BJ (cell line): ENCODE data around the gene DPYSL5. TPM values are rescaled to one million over a fixed set of nuclear protein-coding genes. Genes with fewer than 3 reads are reported as not detected.

Experiments used
- CTCF ChIA-PET: fragments of 350-600 bp; formaldehyde crosslinking; extraction: SDS; loops from one replicate; lab custom pipeline; 2021; ENCODE audit warnings: antibody characterized with exemption, inconsistent platforms; lab: Yijun Ruan, JAX
- POLR2A ChIA-PET: fragments of 300-600 bp; sonication (Branson Sonifier 250); formaldehyde crosslinking; extraction: SDS; loops from one replicate; lab custom pipeline; 2021; ENCODE audit warnings: antibody characterized with exemption; lab: Charles Lee
- DNase-seq: peaks from one replicate; pipeline ENCODE4 v3.0.0-alpha.2; 2011; ENCODE audit warnings: low read depth
- H3K27me3 ChIP-seq: 2 replicates; pipeline ENCODE4 v1.6.0; 2011; ENCODE audit warnings: low read length; ENCODE audit not compliant: control insufficient read depth, insufficient read depth
- H3K36me3 ChIP-seq: 2 replicates; pipeline ENCODE4 v1.5.1; 2011; ENCODE audit warnings: low read length; ENCODE audit not compliant: control insufficient read depth, insufficient read depth
- H3K4me3 ChIP-seq: 2 replicates; pipeline ENCODE4 v1.5.1; 2011; ENCODE audit warnings: low read depth, mild to moderate bottlenecking, control low read depth, low read length
- CTCF ChIP-seq: IDR thresholded peaks from 2 replicates; pipeline ENCODE4 v1.5.1; 2011; ENCODE audit warnings: low read depth, mild to moderate bottlenecking, control low read depth, inconsistent platforms, low read length, moderate library complexity; ENCODE audit not compliant: insufficient read depth
- polyA plus RNA-seq: library from polyadenylated mRNA; depleted of rRNA; stranded (reverse); fragments of >200 nt; gene quantifications from 2 replicates; pipeline ENCODE4 v1.2.3, GENCODE V29; 2011

Gene DPYSL5
- polyA plus RNA-seq, 1 experiment: not detected

DNA sequence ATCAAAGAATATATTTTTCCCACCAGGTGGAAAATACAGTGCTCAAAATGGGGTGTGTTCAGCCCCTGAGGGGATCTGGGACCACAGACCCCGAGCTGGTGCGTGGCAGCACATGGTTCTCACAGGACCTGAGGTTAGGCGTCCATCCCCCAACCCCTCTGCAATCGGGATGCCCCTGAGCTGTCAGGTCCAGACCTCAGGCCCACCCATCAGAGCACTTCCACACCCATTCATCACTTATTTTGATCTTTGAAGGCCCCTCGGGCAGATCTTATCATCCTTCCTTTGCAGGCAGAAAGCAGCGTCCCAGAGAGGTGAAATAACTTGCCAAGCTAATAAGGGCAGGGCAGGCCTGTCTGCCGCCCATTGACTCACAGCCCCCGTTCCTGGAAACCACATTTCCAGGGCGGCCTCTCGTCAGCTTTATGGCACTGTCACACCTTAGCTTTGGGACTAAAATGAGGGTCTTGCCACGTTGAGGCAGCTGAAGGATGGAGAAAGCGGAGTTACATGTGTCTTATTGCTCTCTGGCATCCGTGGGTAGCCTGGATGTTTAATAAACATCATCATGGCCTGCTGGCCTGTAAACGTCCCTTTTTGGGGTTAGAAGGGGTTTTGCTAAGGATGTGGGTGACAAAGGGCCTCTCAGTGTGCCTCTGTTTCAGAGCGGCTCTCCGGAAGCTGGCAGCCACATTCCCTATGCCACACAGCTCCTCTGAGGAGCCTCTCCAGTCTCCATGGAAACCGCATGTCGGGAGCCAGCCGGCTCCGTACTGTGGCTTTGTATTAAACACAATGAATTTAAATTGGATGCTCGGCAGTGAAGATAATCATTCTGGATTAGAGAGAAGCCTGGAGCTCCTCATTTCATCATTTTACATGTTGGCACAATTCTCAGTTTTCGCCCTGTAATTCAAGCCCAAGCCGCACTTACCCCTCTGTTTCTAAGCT, 64.3 kb downstream of the DPYSL5 start:
- Histone ChIP-seq H3K4me3 (no peak overlapping the region), H3K36me3 (no peaks in the 10 kb centered on the region), H3K27me3 (peaks cover 38% of the 10 kb centered on the region)
- CTCF ChIA-PET: interaction anchor here (0.6 to 1.2 kb wide), 2 partner anchors 9 to 54 kb away, joined by 3 to 4 read pairs; no protein-coding TSS in a partner anchor
- DNase-seq: no peak
- no peak for TF ChIP-seq CTCF
- POLR2A ChIA-PET: no interaction called here

- peaks cover 34% of the 10 kb centered on the region for H3K27me3 ChIP-seq
- POLR2A ChIA-PET: no interaction called here
Observed at GRCh38 chr2:26913606-26913998, 65.7 kb downstream of the DPYSL5 start.

GRCh38 chr2:26913999-26914658, 66.2 kb downstream of the DPYSL5 start:
- H3K36me3 ChIP-seq: no peaks in the 10 kb centered on the region
- no peak for TF ChIP-seq CTCF
- H3K27me3 ChIP-seq: peaks cover 34% of the 10 kb centered on the region
- POLR2A ChIA-PET: no interaction called here
- CTCF ChIA-PET: interaction anchor here (1.3 kb wide), 1 partner anchor 68 kb away, joined by 3 read pairs; no protein-coding TSS in a partner anchor
- no peak overlapping the region for H3K4me3 ChIP-seq
- no peak for DNase-seq

More at GRCh38 chr2:26913606-26913998, 65.7 kb downstream of the DPYSL5 start:
- no peak for TF ChIP-seq CTCF
- no peak for DNase-seq
- CTCF ChIA-PET: interaction anchor here (1.2 to 1.3 kb wide), 2 partner anchors 8 to 67 kb away, joined by 3 to 4 read pairs; no protein-coding TSS in a partner anchor
- no peaks in the 10 kb centered on the region for H3K36me3 ChIP-seq
- no peak overlapping the region for H3K4me3 ChIP-seq

GRCh38 chr2:26914659-26915310, 66.9 kb downstream of the DPYSL5 start:
- POLR2A ChIA-PET: no interaction called here
- DNase-seq: no peak
- Histone ChIP-seq H3K27me3 (peaks cover 34% of the 10 kb centered on the region), H3K36me3 (no peaks in the 10 kb centered on the region), H3K4me3 (no peak overlapping the region)
- TF ChIP-seq CTCF: no peak
- CTCF ChIA-PET: interaction anchor here (1.3 kb wide), 1 partner anchor 68 kb away, joined by 3 read pairs; no protein-coding TSS in a partner anchor
